Measurements from ENCODE around the gene ZFYVE28. TPM values are rescaled to one million over a fixed set of nuclear protein-coding genes. Genes with fewer than 3 reads are reported as not detected.

The ZFYVE28 gene
- total and polyA plus RNA-seq, 10 of the 15 experiments (the other 5 are each of a cell fraction or from before 2014, with no cell fraction given): 0.06 to 1.9 (median 0.22) TPM; not detected in 1

GRCh38 chr4:2348786-2349185 is 69.7 kb downstream of the ZFYVE28 start:
- intact Hi-C loops (cut with micrococcal nuclease; ENCODE audit: unreplicated experiment) (no loop called here), in situ Hi-C loops (cut with MboI) (no loop called here)
- SMC1A ChIA-PET (ENCODE audit: uncharacterized antibody, unreplicated experiment): interaction anchor here (1.4 kb wide), 1 partner anchor 17 kb away, joined by 3 read pairs; no protein-coding TSS in a partner anchor
- no peaks in the 10 kb centered on the region for H3K79me2 ChIP-seq (ENCODE audit: control insufficient read depth, insufficient read depth, low read length)
- POLR2A ChIA-PET: no interaction called here
- H3K9ac ChIP-seq (ENCODE audit: control insufficient read depth, insufficient read depth, low read length): no peak overlapping the region
- RAD21 ChIA-PET (ENCODE audit: unreplicated experiment): no interaction called here
- H3K27me3 ChIP-seq (replicated peaks in 1 of 2; ENCODE audit: control insufficient read depth in 2 of 2, insufficient read depth in 2 of 2, low read length in 1 of 2): 0 out of 4 replicates have a peak, but pooled peaks cover 0 to 2% of the 10 kb centered on the region in 2 experiments
- ATAC-seq (no peak), FAIRE-seq (no peak), DNase-seq (ENCODE audit: low read depth, low spot score) (no peak)
- no TSS peak for BruUV-seq (replicated peaks)
- no peak overlapping the region for H3K4me2 ChIP-seq (ENCODE audit: control insufficient read depth, insufficient read depth)
- TF ChIP-seq BACH1 (IDR thresholded peaks at IDR 0.05; ENCODE audit: borderline replicate concordance): no peak
- no peak for TF ChIP-seq GATAD2B (conservative IDR thresholded peaks at IDR 0.05; ENCODE audit: low read depth)
- TF ChIP-seq LARP7 (IDR thresholded peaks at IDR 0.05): no peak
- no peak for TF ChIP-seq TBL1XR1 (IDR thresholded peaks at IDR 0.05; ENCODE audit: low read depth, low read length)
- TF ChIP-seq IRF4 (IDR thresholded peaks at IDR 0.05; ENCODE audit: low read depth, low read length): no peak
- no peak for TF ChIP-seq SREBF1 (IDR thresholded peaks at IDR 0.05; ENCODE audit: low read length)
- TF ChIP-seq JUND (IDR thresholded peaks at IDR 0.05; ENCODE audit: low read depth, low read length): no peak
- no peak for TF ChIP-seq ZZZ3 (IDR thresholded peaks at IDR 0.05; ENCODE audit: control insufficient read depth, insufficient read length, low read depth)
- TF ChIP-seq FOS (IDR thresholded peaks at IDR 0.05; ENCODE audit: borderline replicate concordance, extremely low read depth, insufficient read length): no peak
- TF ChIP-seq ESRRA (IDR thresholded peaks at IDR 0.05; ENCODE audit: low read length): no peak
- no peak overlapping the region for H2AFZ ChIP-seq (ENCODE audit: control insufficient read depth, low read depth, low read length)
- H3K36me3 ChIP-seq (ENCODE audit: control insufficient read depth in 2 of 2, insufficient read depth in 2 of 2, low read length in 1 of 2): no peaks in the 10 kb centered on the region
- no peak overlapping the region for H3K4me3 ChIP-seq
- WGBS (ENCODE audit: insufficient coverage, insufficient replicate concordance, low lambda C conversion rate, missing lambda C conversion rate): 45% methylated on average over 3 of the region's 3 CpGs
- no peaks in the 10 kb centered on the region for H4K20me1 ChIP-seq (ENCODE audit: control insufficient read depth, insufficient read depth)
- no peaks in the 10 kb centered on the region for H3K9me3 ChIP-seq (replicated peaks; ENCODE audit: control insufficient read depth, insufficient read depth, low read length)
- H3K4me1 ChIP-seq (ENCODE audit: control insufficient read depth, insufficient read depth, low read length): no peaks in the 10 kb centered on the region
- CTCF ChIA-PET: interaction anchor here (0.6 to 0.9 kb wide), 2 partner anchors 32 to 129 kb away, joined by 3 to 6 read pairs; no protein-coding TSS in a partner anchor
- H3K27ac ChIP-seq (ENCODE audit: control insufficient read depth, insufficient read depth): no peak overlapping the region

GRCh38 chr4:2347190-2347589 is 71.3 kb downstream of the ZFYVE28 start:
- no peak overlapping the region for H3K4me2 ChIP-seq (ENCODE audit: control insufficient read depth, insufficient read depth)
- in situ Hi-C loops (cut with MboI): no loop called here
- ChIA-PET RAD21 (ENCODE audit: unreplicated experiment) (no interaction called here), CTCF (no interaction called here), POLR2A (no interaction called here), SMC1A (ENCODE audit: uncharacterized antibody, unreplicated experiment) (no interaction called here)
- FAIRE-seq: no peak
- intact Hi-C loops (cut with micrococcal nuclease; ENCODE audit: unreplicated experiment): no loop called here
- no peaks in the 10 kb centered on the region for H3K9me3 ChIP-seq (replicated peaks; ENCODE audit: control insufficient read depth, insufficient read depth, low read length)
- no peaks in the 10 kb centered on the region for H3K36me3 ChIP-seq (ENCODE audit: control insufficient read depth in 2 of 2, insufficient read depth in 2 of 2, low read length in 1 of 2)
- BruUV-seq (replicated peaks): no TSS peak
- H4K20me1 ChIP-seq (ENCODE audit: control insufficient read depth, insufficient read depth): no peaks in the 10 kb centered on the region
- WGBS (ENCODE audit: insufficient coverage, insufficient replicate concordance, low lambda C conversion rate, missing lambda C conversion rate): 52% methylated on average over 4 of the region's 4 CpGs
- no peak for ATAC-seq
- no peaks in the 10 kb centered on the region for H3K79me2 ChIP-seq (ENCODE audit: control insufficient read depth, insufficient read depth, low read length)
- H3K4me1 ChIP-seq (ENCODE audit: control insufficient read depth, insufficient read depth, low read length): no peaks in the 10 kb centered on the region
- no peak for DNase-seq (ENCODE audit: low read depth, low spot score)
- 0 out of 4 replicates have a peak, but pooled peaks cover 0 to 2% of the 10 kb centered on the region in 2 experiments for H3K27me3 ChIP-seq (replicated peaks in 1 of 2; ENCODE audit: control insufficient read depth in 2 of 2, insufficient read depth in 2 of 2, low read length in 1 of 2)
- no peak overlapping the region for H2AFZ ChIP-seq (ENCODE audit: control insufficient read depth, low read depth, low read length)
- no peak overlapping the region for H3K9ac ChIP-seq (ENCODE audit: control insufficient read depth, insufficient read depth, low read length)
- TF ChIP-seq NKRF (conservative IDR thresholded peaks at IDR 0.05) (no peak), JUNB (IDR thresholded peaks at IDR 0.05) (no peak)
- H3K4me3 ChIP-seq: no peak overlapping the region
- H3K27ac ChIP-seq (ENCODE audit: control insufficient read depth, insufficient read depth): no peak overlapping the region

Data from GM12878 (cell line).